ENCODE measurements around the gene STX3. TPM values are rescaled to one million over a fixed set of nuclear protein-coding genes. Genes with fewer than 3 reads are reported as not detected.
A peak's percentile ranks its signal among the peaks of the same experiment; 100 is the strongest.

The STX3 gene
- total and polyA plus RNA-seq, 2 of the 4 experiments (the other 2 are of a cell fraction): 5.0 to 5.4 TPM

DNA sequence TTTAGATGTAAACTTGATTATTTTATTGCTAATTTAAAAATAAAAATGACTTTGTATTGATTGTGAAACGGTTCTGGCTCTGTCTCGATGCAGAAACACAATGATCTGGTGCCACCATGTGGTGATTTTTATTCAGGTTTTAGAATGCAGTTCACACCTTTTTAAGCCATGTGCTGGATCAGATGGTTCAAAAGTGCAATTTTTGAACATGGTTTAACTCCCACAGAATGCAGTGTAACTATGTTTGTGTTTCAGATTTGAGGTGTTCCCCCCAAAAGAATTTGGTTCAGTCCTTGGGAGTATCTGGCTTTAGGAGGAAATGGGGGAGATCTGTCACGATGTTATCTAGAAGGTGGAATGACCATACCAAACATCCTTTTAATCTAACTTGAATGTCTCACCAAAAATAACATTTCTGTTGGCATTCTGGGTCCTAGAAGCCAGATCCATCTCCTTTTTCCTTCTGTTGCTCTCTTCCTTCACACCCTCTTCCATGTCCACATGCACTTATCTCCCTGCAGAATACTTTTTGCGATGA is 47.5 kb downstream of the STX3 start:
- H4K5ac ChIP-seq (ENCODE audit: low read depth, low read length): no peak overlapping the region
- no peak overlapping the region for H3K27ac ChIP-seq (ENCODE audit: insufficient read depth, low read length)
- no peak overlapping the region for H2BK5ac ChIP-seq (ENCODE audit: low read depth, low read length, poor library complexity, severe bottlenecking)
- H2BK15ac ChIP-seq (ENCODE audit: low read depth, low read length): no peak overlapping the region
- H3K9me3 ChIP-seq (ENCODE audit: control insufficient read depth, insufficient read depth, low read length): no peaks in the 10 kb centered on the region
- H2AFZ ChIP-seq (replicated peaks; ENCODE audit: low read length, poor library complexity): no peak overlapping the region
- H4K91ac ChIP-seq (ENCODE audit: insufficient read depth, low read depth, low read length): no peak overlapping the region
- no TSS peak for BruUV-seq (replicated peaks)
- TF ChIP-seq CEBPB (IDR thresholded peaks at IDR 0.05; ENCODE audit: low read depth, low read length) (peak; percentile 88), RAD21 (IDR thresholded peaks at IDR 0.05; ENCODE audit: low read length) (peak; percentile 84), SMC3 (IDR thresholded peaks at IDR 0.05; ENCODE audit: low read depth, low read length) (peak; percentile 79), CTCF (conservative IDR thresholded peaks at IDR 0.05; ENCODE audit: low read depth, low read length) (peak; percentile 77), ELK1 (IDR thresholded peaks at IDR 0.05; ENCODE audit: borderline replicate concordance, low read depth, low read length) (no peak), RFX5 (IDR thresholded peaks at IDR 0.05; ENCODE audit: low read depth, low read length) (no peak)
- TF ChIP-seq, protein P1, sequence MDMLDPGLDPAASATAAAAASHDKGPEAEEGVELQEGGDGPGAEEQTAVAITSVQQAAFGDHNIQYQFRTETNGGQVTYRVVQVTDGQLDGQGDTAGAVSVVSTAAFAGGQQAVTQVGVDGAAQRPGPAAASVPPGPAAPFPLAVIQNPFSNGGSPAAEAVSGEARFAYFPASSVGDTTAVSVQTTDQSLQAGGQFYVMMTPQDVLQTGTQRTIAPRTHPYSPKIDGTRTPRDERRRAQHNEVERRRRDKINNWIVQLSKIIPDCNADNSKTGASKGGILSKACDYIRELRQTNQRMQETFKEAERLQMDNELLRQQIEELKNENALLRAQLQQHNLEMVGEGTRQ (IDR thresholded peaks at IDR 0.05; ENCODE audit: low read depth, low read length): peak; percentile 39; the same call in 1 of the 2 replicates
- no peaks in the 10 kb centered on the region for H3K4me1 ChIP-seq (ENCODE audit: control insufficient read depth, insufficient read depth, low read length)
- no peak overlapping the region for H3K9ac ChIP-seq (ENCODE audit: low read depth, low read length)
- ATAC-seq (ENCODE audit: low read depth) (peak; percentile 79), DNase-seq (peak; percentile 58)
- H3K4ac ChIP-seq (ENCODE audit: low read depth, low read length): no peak overlapping the region
- no peak overlapping the region for H3K4me3 ChIP-seq (ENCODE audit: insufficient read depth, low read depth, low read length)
- no peaks in the 10 kb centered on the region for H3K79me1 ChIP-seq (ENCODE audit: low read depth in 1 of 2, low read length in 2 of 2)
- H4K20me1 ChIP-seq (ENCODE audit: insufficient read depth, low read length): no peaks in the 10 kb centered on the region
- no peaks in the 10 kb centered on the region for H3K27me3 ChIP-seq (ENCODE audit: control insufficient read depth, insufficient read depth, low read length)
- H3K9me1 ChIP-seq (ENCODE audit: insufficient read depth, low read length): no peaks in the 10 kb centered on the region
- H2AK5ac ChIP-seq (ENCODE audit: low read depth, low read length): no peak overlapping the region
- no peak overlapping the region for H2BK120ac ChIP-seq (ENCODE audit: low read depth, low read length)
- H3K23ac ChIP-seq (ENCODE audit: low read depth, low read length): no peak overlapping the region
- H3K36me3 ChIP-seq (ENCODE audit: control insufficient read depth, insufficient read depth, low read length): peaks cover 12% of the 10 kb centered on the region
- ChIA-PET CTCF (interaction anchor here (0.6 to 1.2 kb wide), 3 partner anchors 47 to 250 kb away, joined by 5 read pairs; partner anchors contain the start of gene STX3), POLR2A (ENCODE audit: unreplicated experiment) (no interaction called here)
- no peak overlapping the region for H3K14ac ChIP-seq (replicated peaks; ENCODE audit: low read depth, low read length)
- no peak overlapping the region for H3K18ac ChIP-seq (ENCODE audit: low read depth, low read length)
- in situ Hi-C loops (cut with MboI; ENCODE audit: low sequenced_read_pairs) (loop anchor here (5.0 to 10.0 kb wide), 2 partner anchors 45 to 248 kb away; partner anchors contain the start of gene STX3), dilution Hi-C loops (cut with HindIII; ENCODE audit: low sequenced_read_pairs, unreplicated experiment) (no loop called here), intact Hi-C loops (cut with micrococcal nuclease) (loop anchor here (1.0 to 5.0 kb wide), 4 partner anchors 48 to 265 kb away; partner anchors contain the start of gene PATL1)
- H3K4me2 ChIP-seq (ENCODE audit: low read depth, low read length): no peak overlapping the region
- no peak overlapping the region for H3K56ac ChIP-seq (ENCODE audit: extremely low read depth, insufficient read depth, low read length)
- no peak overlapping the region for H2AK9ac ChIP-seq (replicated peaks; ENCODE audit: low read depth, low read length, poor library complexity)
- no peak overlapping the region for H2BK20ac ChIP-seq (ENCODE audit: low read depth, low read length)
- H4K8ac ChIP-seq (ENCODE audit: low read depth in 2 of 2, low read length in 2 of 2): no peak overlapping the region
- no CpG with 5 or more reads among the region's 4 CpGs for WGBS, 2 experiments (ENCODE audit: extremely low coverage in 2 of 2, insufficient read length in 1 of 2)
